Osteocyte (in vitro differentiated cells): Measurements from ENCODE around the gene CBL. TPM values are rescaled to one million over a fixed set of nuclear protein-coding genes. Genes with fewer than 3 reads are reported as not detected.

Experiments
- microRNA-seq: library from miRNA; unstranded; fragments of <30 nt; microRNA quantifications from one replicate; pipeline ENCODE4 v1.1.0, GENCODE V29; 2020; ENCODE audit not compliant: unreplicated experiment
- total RNA-seq: library from RNA; stranded (reverse); gene quantifications from 2 replicates; pipeline ENCODE4 v1.2.1, GENCODE V29; 2021

The CBL gene
- total RNA-seq, 1 donor from 2014 or later = 20.8 TPM

Small RNA genes lying within 50 kb of the gene (microRNA-seq; reads per million reads assigned to microRNA genes)
- gene MIR6756 = not detected

Other genes starting within 250 kb of the CBL start
- gene FOXR1, start 234.6 kb upstream of the CBL start, total RNA-seq = not detected in 2 replicates
- gene CENATAC, start 208.2 kb upstream of the CBL start, total RNA-seq = 31.6 and 32.7 TPM in 2 replicates
- 933 and 949 TPM in 2 replicates for gene RPS25, start 188.0 kb upstream of the CBL start, total RNA-seq
- gene TRAPPC4, start 187.6 kb upstream of the CBL start, total RNA-seq = 71.4 and 75.3 TPM in 2 replicates
- gene SLC37A4, start 175.5 kb upstream of the CBL start, total RNA-seq = 15.6 and 16.3 TPM in 2 replicates
- 168 TPM in 2 replicates for gene HYOU1, start 149.1 kb upstream of the CBL start, total RNA-seq
- 42.6 and 45.9 TPM in 2 replicates for gene VPS11, start 138.5 kb upstream of the CBL start, total RNA-seq
- 15.7 and 18.6 TPM in 2 replicates for gene HMBS, start 121.5 kb upstream of the CBL start, total RNA-seq
- 44.4 and 45.2 TPM in 2 replicates for gene DPAGT1, start 104.5 kb upstream of the CBL start, total RNA-seq
- 10.9 and 11.7 TPM in 2 replicates for gene C2CD2L, start 99.0 kb upstream of the CBL start, total RNA-seq
- gene HINFP, start 84.8 kb upstream of the CBL start, total RNA-seq = 26.1 and 27.6 TPM in 2 replicates
- gene ABCG4, start 57.3 kb upstream of the CBL start, total RNA-seq = 0.63 and 0.75 TPM in 2 replicates
- 8.9 and 10.0 TPM in 2 replicates for gene NLRX1, start 37.6 kb upstream of the CBL start, total RNA-seq
- gene NHERF4, start 20.9 kb upstream of the CBL start, total RNA-seq = not detected in 2 replicates
- gene MCAM, start 110.8 kb downstream of the CBL start, total RNA-seq = 74.8 and 74.9 TPM in 2 replicates
- 28.9 and 30.2 TPM in 2 replicates for gene RNF26, start 128.2 kb downstream of the CBL start, total RNA-seq
- gene C1QTNF5, start 134.5 kb downstream of the CBL start, total RNA-seq = 8.4 and 9.3 TPM in 2 replicates
- gene MFRP, start 140.4 kb downstream of the CBL start, total RNA-seq = not detected in 2 replicates
- gene USP2, start 175.4 kb downstream of the CBL start, total RNA-seq = 0.11 and 0.24 TPM in 2 replicates
- gene THY1, start 216.8 kb downstream of the CBL start, total RNA-seq = 11.3 and 14.0 TPM in 2 replicates